ENCODE measurements around the gene KCNQ1OT1. TPM values are rescaled to one million over a fixed set of nuclear protein-coding genes. Genes with fewer than 3 reads are reported as not detected.

Gene KCNQ1OT1
- total and polyA plus RNA-seq, 2 donors: 0.09 to 0.42 TPM

- H3K27ac ChIP-seq (ENCODE audit: low read depth in 1 of 2, low read length in 1 of 2): no peak overlapping the region
- H3K4me3 ChIP-seq (ENCODE audit: low read length in 2 of 2): no peak overlapping the region
- H3K27me3 ChIP-seq (ENCODE audit: control insufficient read depth in 2 of 2, insufficient read depth in 1 of 2, low read length in 1 of 2): no peaks in the 10 kb centered on the region
- H3K36me3 ChIP-seq (ENCODE audit: control insufficient read depth in 2 of 2, insufficient read depth in 2 of 2, low read length in 1 of 2): no peaks in the 10 kb centered on the region
- DNase-seq (ENCODE audit: low read depth in 6 of 9, low spot score in 9 of 9): no peak
- no peaks in the 10 kb centered on the region for H3K4me1 ChIP-seq (ENCODE audit: control insufficient read depth in 2 of 2, insufficient read depth in 2 of 2, low read length in 2 of 2)
- H3K9me3 ChIP-seq (ENCODE audit: control insufficient read depth in 2 of 2, insufficient read depth in 1 of 2, low read length in 1 of 2): no peaks in the 10 kb centered on the region
- WGBS: 93% methylated on average over 15 of the region's 15 CpGs
These were observed 106.3 kb downstream of the KCNQ1OT1 start for GRCh38 chr11:2593393-2593950.

GRCh38 chr11:2592559-2593392, 107.0 kb downstream of the KCNQ1OT1 start:
- no peaks in the 10 kb centered on the region for H3K36me3 ChIP-seq (ENCODE audit: control insufficient read depth in 2 of 2, insufficient read depth in 2 of 2, low read length in 1 of 2)
- DNase-seq (ENCODE audit: low read depth in 6 of 9, low spot score in 9 of 9): no peak
- WGBS: 95% methylated on average over 16 of the region's 16 CpGs
- no peaks in the 10 kb centered on the region for H3K4me1 ChIP-seq (ENCODE audit: control insufficient read depth in 2 of 2, insufficient read depth in 2 of 2, low read length in 2 of 2)
- H3K27me3 ChIP-seq (ENCODE audit: control insufficient read depth in 2 of 2, insufficient read depth in 1 of 2, low read length in 1 of 2): no peaks in the 10 kb centered on the region
- no peak overlapping the region for H3K4me3 ChIP-seq (ENCODE audit: low read length in 2 of 2)
- H3K27ac ChIP-seq (ENCODE audit: low read depth in 1 of 2, low read length in 1 of 2): no peak overlapping the region
- H3K9me3 ChIP-seq (ENCODE audit: control insufficient read depth in 2 of 2, insufficient read depth in 1 of 2, low read length in 1 of 2): no peaks in the 10 kb centered on the region

DNA sequence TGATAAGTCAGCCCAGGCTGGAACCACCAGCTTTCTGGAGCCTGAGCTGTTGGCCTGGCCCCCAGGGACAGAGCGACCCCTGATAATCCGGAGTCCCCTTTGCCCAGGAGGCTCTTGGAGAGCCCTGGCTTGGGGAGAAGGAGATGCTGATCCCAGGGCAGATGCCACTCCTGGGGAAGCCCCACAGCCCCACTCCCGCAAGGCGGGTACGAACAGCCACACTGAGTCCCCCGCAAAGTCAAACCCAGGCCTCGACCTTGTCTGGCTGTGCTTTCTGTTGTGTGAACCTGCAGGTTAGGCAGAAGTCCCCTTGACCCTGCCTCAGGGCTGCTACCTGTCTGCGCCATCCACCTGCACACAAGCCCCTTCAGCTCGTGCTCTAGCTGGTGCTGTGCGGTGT, 108.0 kb downstream of the KCNQ1OT1 start:
- Histone ChIP-seq H3K4me3 (ENCODE audit: low read length in 2 of 2) (no peak overlapping the region), H3K4me1 (ENCODE audit: control insufficient read depth in 2 of 2, insufficient read depth in 2 of 2, low read length in 2 of 2) (no peaks in the 10 kb centered on the region), H3K9me3 (ENCODE audit: control insufficient read depth in 2 of 2, insufficient read depth in 1 of 2, low read length in 1 of 2) (no peaks in the 10 kb centered on the region), H3K36me3 (ENCODE audit: control insufficient read depth in 2 of 2, insufficient read depth in 2 of 2, low read length in 1 of 2) (no peaks in the 10 kb centered on the region), H3K27ac (ENCODE audit: low read depth in 1 of 2, low read length in 1 of 2) (no peak overlapping the region), H3K27me3 (ENCODE audit: control insufficient read depth in 2 of 2, insufficient read depth in 1 of 2, low read length in 1 of 2) (no peaks in the 10 kb centered on the region)
- 97% methylated on average over 10 of the region's 10 CpGs for WGBS
- DNase-seq (ENCODE audit: low read depth in 6 of 9, low spot score in 9 of 9): no peak

DNA sequence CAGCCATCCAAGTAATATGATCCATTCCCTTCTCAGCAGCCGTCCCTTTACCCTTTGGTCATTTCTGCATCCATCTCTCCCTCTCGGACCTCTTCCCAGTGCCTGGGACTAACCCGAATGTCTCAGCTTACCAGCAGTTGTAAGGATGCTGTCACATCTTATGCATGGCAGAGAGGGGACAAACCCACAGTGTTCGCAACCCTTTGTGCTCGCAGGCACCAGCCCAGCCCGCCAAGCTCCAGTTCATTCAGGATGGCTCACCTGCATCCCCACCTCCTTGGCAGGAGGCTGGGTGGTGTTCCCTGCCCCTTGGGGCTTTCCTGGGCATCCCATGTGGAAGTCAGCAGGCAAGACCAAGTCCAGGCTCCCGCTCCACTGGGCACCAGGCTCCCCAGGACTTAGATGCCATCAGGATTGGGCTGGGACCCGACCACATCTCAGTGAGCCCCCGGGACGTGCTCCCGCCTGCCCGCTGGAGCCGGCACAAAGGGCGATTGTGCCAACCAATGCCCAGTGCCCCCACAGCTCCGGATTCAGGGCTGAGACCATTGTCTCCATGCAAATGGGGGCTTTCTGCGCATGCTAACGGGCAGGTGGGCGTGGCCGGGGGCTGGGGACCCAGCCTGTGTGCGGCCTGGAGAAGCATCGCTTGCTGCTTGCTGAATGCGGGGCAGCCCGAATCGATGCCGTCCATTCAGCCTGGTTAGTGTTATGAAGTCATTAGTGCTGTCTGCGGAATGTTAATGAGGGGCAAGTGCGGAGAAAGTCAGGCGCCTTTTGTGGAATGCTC, 108.6 kb downstream of the KCNQ1OT1 start:
- Histone ChIP-seq H3K27me3 (ENCODE audit: control insufficient read depth in 2 of 2, insufficient read depth in 1 of 2, low read length in 1 of 2) (no peaks in the 10 kb centered on the region), H3K4me1 (ENCODE audit: control insufficient read depth in 2 of 2, insufficient read depth in 2 of 2, low read length in 2 of 2) (no peaks in the 10 kb centered on the region), H3K27ac (ENCODE audit: low read depth in 1 of 2, low read length in 1 of 2) (no peak overlapping the region), H3K9me3 (ENCODE audit: control insufficient read depth in 2 of 2, insufficient read depth in 1 of 2, low read length in 1 of 2) (no peaks in the 10 kb centered on the region), H3K36me3 (ENCODE audit: control insufficient read depth in 2 of 2, insufficient read depth in 2 of 2, low read length in 1 of 2) (no peaks in the 10 kb centered on the region), H3K4me3 (ENCODE audit: low read length in 2 of 2) (no peak overlapping the region)
- 96% methylated on average over 28 of the region's 28 CpGs for WGBS
- DNase-seq (ENCODE audit: low read depth in 6 of 9, low spot score in 9 of 9): no peak

DNA sequence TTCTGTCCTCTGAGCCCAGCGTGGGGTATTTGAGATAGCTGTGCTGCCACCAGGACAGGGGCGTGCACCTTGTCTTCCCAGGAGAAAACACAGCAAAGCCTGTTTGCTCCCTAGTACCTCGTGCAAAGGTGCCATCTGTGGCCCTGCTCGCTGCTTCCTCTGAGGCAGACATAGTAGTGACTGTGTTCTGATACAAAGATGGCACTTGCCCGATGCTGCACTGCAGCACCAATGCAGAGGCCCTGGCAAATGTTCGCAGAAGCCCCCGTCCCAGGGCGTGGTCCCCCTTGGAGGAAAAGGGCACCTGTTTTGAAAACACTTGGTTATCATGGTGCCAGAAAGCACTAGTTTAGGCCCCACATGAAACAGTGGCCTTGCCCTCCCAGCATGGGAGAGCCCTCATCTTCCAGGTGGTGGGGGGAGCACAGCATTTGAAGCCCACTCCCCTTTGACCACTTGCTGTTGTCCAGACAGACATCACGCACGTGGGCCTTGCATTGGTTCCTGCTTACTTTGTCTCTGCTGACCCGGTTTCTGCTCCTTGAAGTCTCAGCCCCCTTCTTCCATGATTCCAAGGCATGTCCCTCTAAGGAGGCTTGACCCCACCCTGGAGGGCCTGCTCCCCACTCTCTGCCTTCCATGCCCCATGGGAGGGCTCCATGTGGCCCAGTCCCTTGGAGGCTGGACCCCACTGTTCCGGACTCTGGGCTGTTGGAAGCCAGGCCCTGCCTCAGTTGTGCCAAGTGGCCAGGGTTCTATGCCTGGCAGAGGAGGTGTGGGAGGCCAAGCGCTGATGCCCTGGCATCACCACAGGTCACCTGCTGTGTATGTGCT, 109.4 kb downstream of the KCNQ1OT1 start:
- no peak for DNase-seq (ENCODE audit: low read depth in 6 of 9, low spot score in 9 of 9)
- H3K36me3 ChIP-seq (ENCODE audit: control insufficient read depth in 2 of 2, insufficient read depth in 2 of 2, low read length in 1 of 2): no peaks in the 10 kb centered on the region
- no peaks in the 10 kb centered on the region for H3K27me3 ChIP-seq (ENCODE audit: control insufficient read depth in 2 of 2, insufficient read depth in 1 of 2, low read length in 1 of 2)
- no peaks in the 10 kb centered on the region for H3K9me3 ChIP-seq (ENCODE audit: control insufficient read depth in 2 of 2, insufficient read depth in 1 of 2, low read length in 1 of 2)
- H3K27ac ChIP-seq (ENCODE audit: low read depth in 1 of 2, low read length in 1 of 2): no peak overlapping the region
- WGBS: 96% methylated on average over 13 of the region's 13 CpGs
- no peaks in the 10 kb centered on the region for H3K4me1 ChIP-seq (ENCODE audit: control insufficient read depth in 2 of 2, insufficient read depth in 2 of 2, low read length in 2 of 2)
- H3K4me3 ChIP-seq (ENCODE audit: low read length in 2 of 2): no peak overlapping the region

GRCh38 chr11:2589538-2589934, 110.3 kb downstream of the KCNQ1OT1 start:
- H3K36me3 ChIP-seq (ENCODE audit: control insufficient read depth in 2 of 2, insufficient read depth in 2 of 2, low read length in 1 of 2): no peaks in the 10 kb centered on the region

DNA sequence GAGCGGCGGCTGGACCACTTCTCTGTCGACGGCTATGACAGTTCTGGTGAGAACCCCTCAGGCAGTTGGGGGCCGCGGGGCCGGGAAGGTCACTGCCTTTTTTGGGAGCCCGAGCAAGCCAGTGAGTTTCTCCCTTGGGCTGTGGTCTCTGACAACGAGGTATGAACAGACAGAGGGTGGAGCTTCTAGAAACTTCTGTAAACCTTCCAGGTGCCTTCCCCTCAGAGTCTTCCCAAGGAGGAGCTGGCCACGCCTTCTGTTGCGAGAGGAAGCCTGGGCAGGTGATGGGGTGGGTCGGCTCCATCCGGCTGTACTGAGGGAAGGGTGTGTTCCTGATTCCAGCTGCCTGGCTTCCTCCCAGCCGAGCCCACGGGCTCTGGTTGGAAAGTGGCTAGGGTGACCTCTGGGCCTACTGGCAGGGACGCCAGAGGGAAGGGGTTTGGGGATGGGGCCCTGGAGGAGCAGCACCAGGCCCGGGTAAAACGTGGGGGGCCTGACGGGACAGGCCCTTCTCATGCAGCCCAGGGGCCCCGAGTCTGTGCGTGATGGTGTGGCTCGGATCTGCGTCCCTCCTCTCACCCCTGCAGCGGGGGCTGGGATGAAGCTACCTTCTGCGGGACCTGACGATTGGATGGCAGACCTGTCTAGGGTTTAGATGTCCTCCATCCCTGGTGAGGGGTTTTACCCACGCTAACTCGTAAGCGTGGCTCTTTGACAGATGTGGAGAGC, 110.8 kb downstream of the KCNQ1OT1 start:
- Histone ChIP-seq H3K4me3 (ENCODE audit: low read length in 2 of 2) (no peak overlapping the region), H3K36me3 (ENCODE audit: control insufficient read depth in 2 of 2, insufficient read depth in 2 of 2, low read length in 1 of 2) (no peaks in the 10 kb centered on the region), H3K27me3 (ENCODE audit: control insufficient read depth in 2 of 2, insufficient read depth in 1 of 2, low read length in 1 of 2) (no peaks in the 10 kb centered on the region), H3K9me3 (ENCODE audit: control insufficient read depth in 2 of 2, insufficient read depth in 1 of 2, low read length in 1 of 2) (no peaks in the 10 kb centered on the region), H3K4me1 (ENCODE audit: control insufficient read depth in 2 of 2, insufficient read depth in 2 of 2, low read length in 2 of 2) (no peaks in the 10 kb centered on the region), H3K27ac (ENCODE audit: low read depth in 1 of 2, low read length in 1 of 2) (no peak overlapping the region)
- DNase-seq (ENCODE audit: low read depth in 6 of 9, low spot score in 9 of 9): no peak
- WGBS: 92% methylated on average over 29 of the region's 29 CpGs

More at GRCh38 chr11:2589538-2589934, 110.3 kb downstream of the KCNQ1OT1 start:
- Histone ChIP-seq H3K27ac (ENCODE audit: low read depth in 1 of 2, low read length in 1 of 2) (no peak overlapping the region), H3K4me3 (ENCODE audit: low read length in 2 of 2) (no peak overlapping the region), H3K9me3 (ENCODE audit: control insufficient read depth in 2 of 2, insufficient read depth in 1 of 2, low read length in 1 of 2) (no peaks in the 10 kb centered on the region), H3K27me3 (ENCODE audit: control insufficient read depth in 2 of 2, insufficient read depth in 1 of 2, low read length in 1 of 2) (no peaks in the 10 kb centered on the region), H3K4me1 (ENCODE audit: control insufficient read depth in 2 of 2, insufficient read depth in 2 of 2, low read length in 2 of 2) (no peaks in the 10 kb centered on the region)
- WGBS: 91% methylated on average over 12 of the region's 12 CpGs
- no peak for DNase-seq (ENCODE audit: low read depth in 6 of 9, low spot score in 9 of 9)

GRCh38 chr11:2587976-2588748, 111.6 kb downstream of the KCNQ1OT1 start:
- WGBS: 95% methylated on average over 25 of the region's 25 CpGs
- H3K9me3 ChIP-seq (ENCODE audit: control insufficient read depth in 2 of 2, insufficient read depth in 1 of 2, low read length in 1 of 2): no peaks in the 10 kb centered on the region
- DNase-seq (ENCODE audit: low read depth in 6 of 9, low spot score in 9 of 9): no peak
- no peaks in the 10 kb centered on the region for H3K27me3 ChIP-seq (ENCODE audit: control insufficient read depth in 2 of 2, insufficient read depth in 1 of 2, low read length in 1 of 2)
- no peaks in the 10 kb centered on the region for H3K4me1 ChIP-seq (ENCODE audit: control insufficient read depth in 2 of 2, insufficient read depth in 2 of 2, low read length in 2 of 2)
- H3K36me3 ChIP-seq (ENCODE audit: control insufficient read depth in 2 of 2, insufficient read depth in 2 of 2, low read length in 1 of 2): no peaks in the 10 kb centered on the region
- H3K27ac ChIP-seq (ENCODE audit: low read depth in 1 of 2, low read length in 1 of 2): no peak overlapping the region
- H3K4me3 ChIP-seq (ENCODE audit: low read length in 2 of 2): no peak overlapping the region

All from thymus (tissue), 11 donors.